Left lung (tissue), 10 donors: ENCODE measurements around the gene FGF2. TPM values are rescaled to one million over a fixed set of nuclear protein-coding genes. Genes with fewer than 3 reads are reported as not detected.

Experiments
- ATAC-seq: fragments of 200-7000 bp; cut with Tn5 transposase; one replicate; pipeline ENCODE4 v1.9.1; 2020; ENCODE audit warnings: moderate library complexity
- DNase-seq, 4 donors: peaks; one replicate each; pipeline ENCODE4 v3.0.0-alpha.2; 2013 to 2020
- H3K27ac ChIP-seq, 2 donors: fragments of 200-600 bp; sonication (generic) in 1 of 2; one replicate each; pipeline versions ENCODE4 v1.5.0 to v1.8.0; 2020 to 2021
- H3K27me3 ChIP-seq, 2 donors: fragments of 200-600 bp; sonication (generic) in 1 of 2; one replicate each; pipeline versions ENCODE4 v1.5.0 to v1.8.0; 2020 to 2021
- H3K36me3 ChIP-seq, 2 donors: fragments of 200-600 bp; sonication (generic) in 1 of 2; one replicate each; pipeline versions ENCODE4 v1.5.0 to v1.8.0; 2020 to 2021
- H3K4me1 ChIP-seq, 2 donors: fragments of 200-600 bp; one replicate each; pipeline ENCODE4 v1.8.0; 2021
- H3K4me3 ChIP-seq, 2 donors: fragments of 200-600 bp; sonication (generic) in 1 of 2; one replicate each; pipeline versions ENCODE4 v1.5.0 to v1.8.0; 2020 to 2021; ENCODE audit warnings: mild to moderate bottlenecking in 1 of 2
- H3K9me3 ChIP-seq, 2 donors: fragments of 200-600 bp; sonication (generic) in 1 of 2; one replicate each; pipeline versions ENCODE4 v1.5.0 to v1.8.0; 2020 to 2021
- intact Hi-C, 2 donors: fragments of 100-400 bp; cut with DNase I; formaldehyde crosslinking; loops; one replicate each; pipeline versions ENCODE4 v1.11.2 to v1.14.2; 2022
- polyA plus RNA-seq, 6 donors: library from polyadenylated mRNA; unstranded; fragments of 120-200 nt; gene quantifications; one replicate each; pipeline ENCODE4 v1.2.1, GENCODE V29; 2013; ENCODE audit not compliant: insufficient read length in 6 of 6
- total RNA-seq, 2 donors: library from RNA; stranded (reverse); fragmentation: NEBNext Ultra II Directional; extraction: Animal tissue kit (Norgen Biotek cat#: 25700); gene quantifications; one replicate each; pipeline ENCODE4 v1.2.1, GENCODE V29; 2021
- TF ChIP-seq, protein P1 (sequence below), 2 donors: fragments of 200-600 bp; sonication (generic) in 1 of 2; IDR thresholded peaks; one replicate each; pipeline versions ENCODE4 v1.5.0 to v1.8.0; 2021; ENCODE audit warnings: antibody characterized with exemption in 2 of 2
- donor health status: DM: no; HTN: yes; CAD: no.
- donor health status: DM: no; HTN: no; CAD: no.

Gene FGF2
- total and polyA plus RNA-seq, 8 donors: 6.5 to 14.7 (median 7.2) TPM

DNA sequence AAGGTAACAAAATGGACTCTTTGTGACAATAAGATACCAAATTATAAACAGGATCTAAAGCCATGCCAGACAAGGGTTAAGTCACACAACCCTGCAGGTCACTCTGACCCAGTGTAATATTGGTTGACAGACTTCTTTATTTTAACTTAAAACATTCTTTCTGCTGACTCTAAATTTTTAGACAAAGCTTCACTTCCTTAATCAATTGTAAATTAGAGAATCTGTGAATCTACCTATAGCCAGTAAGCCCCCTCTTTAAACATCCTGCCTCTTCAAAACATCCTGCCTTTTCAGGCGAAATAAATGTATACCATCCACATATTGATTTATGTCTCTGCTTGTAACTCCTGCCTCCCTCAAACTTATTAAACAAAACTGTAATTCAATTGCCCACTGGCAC lies 81.6 kb downstream of the FGF2 start:
- Histone ChIP-seq H3K9me3 (no peaks in the 10 kb centered on the region), H3K4me1 (no peaks in the 10 kb centered on the region), H3K36me3 (no peaks in the 10 kb centered on the region), H3K27me3 (no peaks in the 10 kb centered on the region), H3K27ac (no peak overlapping the region), H3K4me3 (no peak overlapping the region)
- intact Hi-C loops: no loop called here
- TF ChIP-seq, protein P1, sequence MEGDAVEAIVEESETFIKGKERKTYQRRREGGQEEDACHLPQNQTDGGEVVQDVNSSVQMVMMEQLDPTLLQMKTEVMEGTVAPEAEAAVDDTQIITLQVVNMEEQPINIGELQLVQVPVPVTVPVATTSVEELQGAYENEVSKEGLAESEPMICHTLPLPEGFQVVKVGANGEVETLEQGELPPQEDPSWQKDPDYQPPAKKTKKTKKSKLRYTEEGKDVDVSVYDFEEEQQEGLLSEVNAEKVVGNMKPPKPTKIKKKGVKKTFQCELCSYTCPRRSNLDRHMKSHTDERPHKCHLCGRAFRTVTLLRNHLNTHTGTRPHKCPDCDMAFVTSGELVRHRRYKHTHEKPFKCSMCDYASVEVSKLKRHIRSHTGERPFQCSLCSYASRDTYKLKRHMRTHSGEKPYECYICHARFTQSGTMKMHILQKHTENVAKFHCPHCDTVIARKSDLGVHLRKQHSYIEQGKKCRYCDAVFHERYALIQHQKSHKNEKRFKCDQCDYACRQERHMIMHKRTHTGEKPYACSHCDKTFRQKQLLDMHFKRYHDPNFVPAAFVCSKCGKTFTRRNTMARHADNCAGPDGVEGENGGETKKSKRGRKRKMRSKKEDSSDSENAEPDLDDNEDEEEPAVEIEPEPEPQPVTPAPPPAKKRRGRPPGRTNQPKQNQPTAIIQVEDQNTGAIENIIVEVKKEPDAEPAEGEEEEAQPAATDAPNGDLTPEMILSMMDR (IDR thresholded peaks at IDR 0.05): no peak
- ATAC-seq: no peak
- DNase-seq: no peak

DNA sequence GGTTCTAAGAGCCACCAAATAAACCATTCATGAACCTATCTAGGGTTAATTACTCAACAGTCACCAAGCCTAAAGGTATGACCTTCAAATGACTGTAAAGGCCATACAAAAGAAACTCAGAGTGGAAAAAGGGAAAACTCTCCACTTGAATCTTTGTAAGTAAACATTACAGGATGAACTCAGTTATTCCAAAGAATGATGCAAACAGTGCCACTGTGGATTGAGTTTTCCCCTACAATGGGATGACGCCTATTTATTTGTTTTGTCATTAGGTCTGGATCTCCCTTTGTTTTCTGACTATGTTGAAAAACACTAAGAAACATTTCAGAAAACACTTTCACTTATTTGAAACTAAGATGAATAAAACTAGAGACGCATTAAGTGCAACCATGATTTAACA lies 83.1 kb downstream of the FGF2 start:
- H3K36me3 ChIP-seq: no peaks in the 10 kb centered on the region
- H3K4me1 ChIP-seq: no peaks in the 10 kb centered on the region
- no peaks in the 10 kb centered on the region for H3K27me3 ChIP-seq
- no peaks in the 10 kb centered on the region for H3K9me3 ChIP-seq
- TF ChIP-seq, protein P1 (IDR thresholded peaks at IDR 0.05): no peak
- no peak for ATAC-seq
- no peak for DNase-seq
- H3K27ac ChIP-seq: no peak overlapping the region
- intact Hi-C loops: no loop called here
- H3K4me3 ChIP-seq: no peak overlapping the region

DNA sequence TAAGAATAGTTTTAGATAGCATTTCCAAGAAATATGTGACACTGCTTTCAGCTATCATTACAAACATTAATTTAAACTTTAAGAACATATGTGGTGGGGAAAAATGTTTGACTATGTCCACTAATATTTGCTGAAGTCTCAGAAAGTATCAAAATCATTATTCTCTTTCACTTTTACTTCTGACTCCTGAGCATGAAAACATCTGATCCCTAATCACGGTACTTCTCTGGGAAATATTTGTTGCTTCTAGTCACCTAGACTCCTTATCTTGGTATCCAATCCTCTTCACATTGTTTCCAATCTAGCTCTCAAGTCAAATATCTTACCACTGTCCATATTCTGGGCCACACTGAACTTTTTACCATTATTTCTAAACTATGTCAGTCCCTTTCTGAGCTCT lies 85.0 kb downstream of the FGF2 start:
- H3K27me3 ChIP-seq: no peaks in the 10 kb centered on the region
- H3K4me3 ChIP-seq: no peak overlapping the region
- intact Hi-C loops: no loop called here
- no peak overlapping the region for H3K27ac ChIP-seq
- ATAC-seq: no peak
- TF ChIP-seq, protein P1 (IDR thresholded peaks at IDR 0.05): no peak
- H3K4me1 ChIP-seq: no peaks in the 10 kb centered on the region
- H3K9me3 ChIP-seq: no peaks in the 10 kb centered on the region
- no peaks in the 10 kb centered on the region for H3K36me3 ChIP-seq
- DNase-seq: no peak

DNA sequence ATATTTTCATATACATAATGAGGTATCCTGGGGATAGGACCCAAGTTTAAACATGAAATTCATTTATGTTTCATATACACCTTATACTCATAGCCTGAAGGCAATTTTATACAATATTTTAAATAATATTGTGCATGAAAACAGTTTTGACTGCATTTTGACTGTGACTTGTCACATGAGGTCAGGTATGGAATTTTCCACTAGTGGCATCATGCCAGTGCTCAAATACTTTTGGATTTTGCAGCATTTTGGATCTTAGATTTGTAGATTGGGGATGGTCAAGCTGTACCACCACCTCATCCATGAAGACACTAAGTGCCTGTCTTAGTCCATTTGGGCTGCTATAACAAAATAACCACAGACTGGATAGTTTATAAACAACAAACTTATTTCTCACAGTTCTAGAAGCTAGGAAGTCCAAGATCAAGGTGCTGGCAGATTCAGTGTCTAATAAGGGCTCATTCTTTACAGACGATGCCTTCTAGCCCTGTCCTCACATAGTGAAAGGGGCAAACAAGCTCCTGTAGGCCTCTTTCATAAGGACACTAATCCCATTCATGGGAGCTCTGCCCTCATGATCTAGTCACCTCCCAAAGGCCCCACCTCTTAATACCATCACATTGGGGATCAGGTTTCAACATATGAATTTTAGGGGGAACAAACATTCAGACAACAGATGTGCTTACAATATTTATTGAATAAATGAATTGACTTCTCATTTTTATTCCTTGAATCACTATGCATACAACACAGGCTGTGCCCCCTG lies 86.4 kb downstream of the FGF2 start:
- intact Hi-C loops: no loop called here
- H3K27ac ChIP-seq: no peak overlapping the region
- H3K27me3 ChIP-seq: no peaks in the 10 kb centered on the region
- H3K4me1 ChIP-seq: no peaks in the 10 kb centered on the region
- DNase-seq: no peak
- no peak for ATAC-seq
- H3K4me3 ChIP-seq: no peak overlapping the region
- H3K36me3 ChIP-seq: no peaks in the 10 kb centered on the region
- TF ChIP-seq, protein P1 (IDR thresholded peaks at IDR 0.05): no peak
- H3K9me3 ChIP-seq: no peaks in the 10 kb centered on the region

DNA sequence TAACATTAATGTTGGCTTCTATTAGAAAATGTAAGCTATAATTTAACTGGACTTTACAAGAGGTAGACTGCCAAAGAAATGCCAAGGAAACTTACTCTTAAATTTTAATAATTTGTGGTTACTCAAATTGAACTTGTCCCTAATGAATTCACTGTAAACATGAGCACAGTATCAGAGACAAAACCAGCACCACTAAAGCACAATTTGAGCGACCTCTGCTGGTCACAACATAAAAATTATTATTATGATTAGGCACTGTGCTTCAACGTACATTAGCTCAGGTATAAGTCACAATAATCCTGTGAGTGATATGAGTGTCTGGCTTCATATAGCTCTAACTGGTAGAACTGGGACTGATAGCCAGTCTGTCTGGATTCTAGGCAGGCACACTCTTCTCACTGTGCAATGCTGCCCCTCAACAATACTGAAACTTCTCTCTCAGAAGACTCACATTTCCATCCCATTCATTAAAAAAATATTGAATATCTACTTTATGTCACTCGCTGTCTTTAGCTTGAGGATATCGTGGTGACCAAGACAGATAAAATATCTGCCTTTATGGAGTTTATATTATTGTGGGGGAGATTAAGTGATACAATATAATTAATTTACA lies 87.8 kb downstream of the FGF2 start:
- intact Hi-C loops: no loop called here
- TF ChIP-seq, protein P1 (IDR thresholded peaks at IDR 0.05): peak in 1 of 2 donors; percentile 18
- H3K9me3 ChIP-seq: no peaks in the 10 kb centered on the region
- H3K4me1 ChIP-seq: no peaks in the 10 kb centered on the region
- H3K4me3 ChIP-seq: no peak overlapping the region
- no peak overlapping the region for H3K27ac ChIP-seq
- H3K36me3 ChIP-seq: no peaks in the 10 kb centered on the region
- H3K27me3 ChIP-seq: no peaks in the 10 kb centered on the region
- DNase-seq (peak in 1 of 4 donors; percentile 70), ATAC-seq (peak; percentile 61)
